Upper lobe of left lung (tissue), 4 donors: Measurements from ENCODE around the gene CCT4.
A peak's percentile ranks its signal among the peaks of the same experiment; 100 is the strongest.

Experiments used
- CTCF ChIP-seq, 6 experiments: fragments of 450-650 bp in 4 of 6; fragments of 200-600 bp in 2 of 6; sonication (generic) in 2 of 6; IDR thresholded peaks; one replicate each; pipeline ENCODE4 v1.5.1; 2016 to 2019; ENCODE audit warnings: antibody characterized with exemption in 6 of 6
- EP300 ChIP-seq, 4 donors: sonication (generic); formaldehyde crosslinking; IDR thresholded peaks; one replicate each; pipeline ENCODE4 v1.5.1; 2017; ENCODE audit warnings: antibody characterized with exemption in 4 of 4, control low read depth in 2 of 4
- POLR2A ChIP-seq, 4 donors: fragments of 450-650 bp; IDR thresholded peaks; one replicate each; pipeline ENCODE4 v1.5.1; 2016 to 2017; ENCODE audit warnings: antibody characterized with exemption in 4 of 4, mild to moderate bottlenecking in 2 of 4
- POLR2AphosphoS5 ChIP-seq, 2 donors: sonication (generic); formaldehyde crosslinking; IDR thresholded peaks; one replicate each; pipeline ENCODE4 v1.5.1; 2017; ENCODE audit warnings: antibody characterized with exemption in 2 of 2

- peak in 1 of 4 donors; percentile 60 for TF ChIP-seq EP300 (IDR thresholded peaks at IDR 0.05)
- TF ChIP-seq POLR2A (IDR thresholded peaks at IDR 0.05): peak in 3 of 4 donors; percentile 81 to 90 (median 87)
- TF ChIP-seq CTCF (IDR thresholded peaks at IDR 0.05): peak in 3 of 6 experiments; percentile 17 to 22 (median 20)
- peak; percentile 92 to 98 for TF ChIP-seq POLR2AphosphoS5 (IDR thresholded peaks at IDR 0.05)
Measured at GRCh38 chr2:61888267-61889055, at the start of gene CCT4.
